Activated CD4-positive, alpha-beta memory T cell treated with anti-CD3 and anti-CD28 coated beads for 36 hours (primary cell): ENCODE results near the gene SLC35B3. TPM values are rescaled to one million over a fixed set of nuclear protein-coding genes. Genes with fewer than 3 reads are reported as not detected.
"Not testable (repeated sequence)": the region's sequence is repeated elsewhere in the genome, so short reads cannot be mapped to it uniquely, and the experiment has no call there.

Source experiments
- CTCF ChIA-PET: fragments of 350-600 bp; sonication (Branson Sonifier 250); formaldehyde crosslinking; loops from one replicate; lab custom pipeline; 2021; ENCODE audit warnings: antibody characterized with exemption, inconsistent platforms; lab: Charles Lee
- POLR2A ChIA-PET: fragments of 350-600 bp; sonication (Branson Sonifier 250); formaldehyde crosslinking; loops from one replicate; lab custom pipeline; 2021; ENCODE audit warnings: antibody characterized with exemption; lab: Charles Lee
- DNase-seq: peaks from one replicate; pipeline ENCODE4 v3.0.0-alpha.2; 2020
- H3K27ac Mint-ChIP-seq: one replicate; pipeline ENCODE4 v1.8.0; 2021; ENCODE audit warnings: mixed read lengths
- H3K27me3 Mint-ChIP-seq: one replicate; pipeline ENCODE4 v1.8.0; 2021; ENCODE audit warnings: mixed read lengths
- H3K36me3 Mint-ChIP-seq: one replicate; pipeline ENCODE4 v1.8.0; 2021; ENCODE audit warnings: mixed read lengths
- H3K4me1 Mint-ChIP-seq: one replicate; pipeline ENCODE4 v1.8.0; 2021; ENCODE audit warnings: low read depth, mixed read lengths
- H3K4me3 Mint-ChIP-seq: one replicate; pipeline ENCODE4 v1.8.0; 2021; ENCODE audit warnings: mild to moderate bottlenecking, mixed read lengths
- H3K9me3 Mint-ChIP-seq: one replicate; pipeline ENCODE4 v1.8.0; 2021; ENCODE audit warnings: mixed read lengths
- intact Hi-C: fragments of 100-400 bp; cut with micrococcal nuclease; formaldehyde crosslinking; loops from one replicate; pipeline ENCODE4 v1.15.1; 2023
- total RNA-seq, 2 experiments: library from RNA; stranded (reverse); gene quantifications; one replicate each; pipeline ENCODE4 v1.2.3, GENCODE V29; 2021

Gene SLC35B3
- total RNA-seq: 1 to 10 TPM; 7.6 to 7.9 TPM

DNA sequence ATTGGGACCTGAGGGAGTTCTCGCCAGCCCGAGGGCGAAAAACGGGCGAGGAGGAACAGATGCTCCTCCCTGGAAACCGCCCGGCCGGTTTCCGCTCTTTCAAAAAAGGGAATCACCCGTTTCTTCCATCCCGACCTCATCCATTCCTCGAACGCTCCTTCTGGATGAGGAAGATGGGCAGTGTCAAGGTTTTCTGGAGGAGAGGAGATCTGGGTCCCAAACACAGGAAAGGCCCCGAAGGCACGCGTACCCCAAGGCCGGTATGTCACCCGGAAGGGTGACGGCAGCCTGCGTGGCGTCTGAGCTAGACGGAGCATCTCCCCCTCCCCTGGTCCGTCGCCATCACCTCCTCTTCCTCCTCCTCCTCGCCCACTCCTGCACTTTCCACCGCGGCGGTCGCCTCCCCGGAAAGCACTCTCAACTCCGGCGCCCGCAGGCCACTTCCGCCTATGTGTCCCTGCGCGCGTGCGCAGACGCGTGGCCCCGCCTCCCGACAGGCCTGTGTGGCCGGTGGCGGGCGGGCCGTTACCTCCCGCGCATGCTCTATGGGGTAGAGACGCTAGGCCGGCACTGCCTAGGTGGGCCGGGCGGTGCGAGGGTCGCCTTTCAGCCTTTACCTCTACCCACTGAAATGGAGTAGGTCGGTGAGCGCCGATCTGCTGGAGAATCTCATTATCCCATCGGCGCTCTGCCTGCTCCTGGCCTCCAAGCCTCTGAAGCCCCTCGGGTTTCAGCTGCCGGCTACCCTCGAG is at the start of gene SLC35B3:
Gene SLC35B3, minus strand, starts transcription at position 453 of the 752 bp plus-strand sequence.
- Mint-ChIP-seq H3K36me3 (peaks cover 4% of the 10 kb centered on the region), H3K9me3 (no peaks in the 10 kb centered on the region), H3K27ac (peak within 1 kb of the TSS; percentile 96), H3K27me3 (no peaks in the 10 kb centered on the region), H3K4me1 (peaks cover 28% of the 10 kb centered on the region), H3K4me3 (peak within 1 kb of the TSS; percentile 93)
- CTCF ChIA-PET: no interaction called here
- intact Hi-C loops: loop anchor here (1.0 to 10.0 kb wide), 3 partner anchors 333 to 840 kb away; partner anchors contain the start of genes BLOC1S5, EEF1E1 and SNRNP48
- POLR2A ChIA-PET: no interaction called here
- DNase-seq: peak; percentile 98

DNA sequence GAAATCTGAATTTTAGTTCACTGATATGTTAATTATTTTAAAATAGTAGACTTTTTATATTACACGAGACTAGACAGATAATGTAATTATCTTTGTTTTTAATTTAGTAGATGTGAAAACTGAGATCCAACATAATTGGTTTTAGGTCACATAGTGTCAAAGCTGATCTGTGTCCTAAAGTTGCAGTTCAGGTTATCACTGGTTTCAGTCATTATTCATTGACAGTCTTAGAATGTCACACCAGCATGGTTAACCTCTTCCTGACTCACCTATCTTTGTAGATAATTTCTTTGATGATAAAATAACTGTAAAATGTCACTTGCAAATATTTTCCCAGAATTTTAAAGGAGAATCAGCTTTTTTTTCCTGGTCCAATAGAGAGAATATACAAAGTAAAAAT is 48.3 kb upstream of the SLC35B3 start:
- Mint-ChIP-seq H3K4me3 (no peak overlapping the region), H3K4me1 (no peaks in the 10 kb centered on the region), H3K36me3 (no peaks in the 10 kb centered on the region), H3K27ac (no peak overlapping the region), H3K27me3 (peaks cover 6% of the 10 kb centered on the region), H3K9me3 (no peaks in the 10 kb centered on the region)
- CTCF ChIA-PET: no interaction called here
- POLR2A ChIA-PET: no interaction called here
- intact Hi-C loops: no loop called here
- no peak for DNase-seq

DNA sequence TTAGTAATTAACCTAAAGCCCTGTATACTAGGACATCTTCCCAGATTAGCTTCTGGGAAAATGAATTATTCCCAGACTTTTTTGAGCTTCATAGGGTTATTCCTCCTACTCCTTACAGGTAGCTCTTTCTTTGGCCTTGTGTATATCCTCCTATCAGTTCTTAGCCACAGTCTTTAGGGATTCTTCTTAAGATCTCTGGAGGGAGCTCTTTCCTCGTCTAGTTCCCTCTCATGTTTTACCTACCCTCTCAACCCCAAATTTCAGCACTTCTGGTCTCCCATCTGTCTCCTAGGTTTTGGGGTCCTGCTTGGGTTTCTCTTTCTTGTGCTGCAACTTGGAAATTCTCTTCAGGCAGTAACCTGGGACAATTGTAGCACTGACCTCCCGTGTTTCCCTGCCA is 46.4 kb upstream of the SLC35B3 start:
- Mint-ChIP-seq H3K9me3 (peaks cover 2% of the 10 kb centered on the region), H3K27me3 (peaks cover 6% of the 10 kb centered on the region), H3K4me3 (no peak overlapping the region), H3K27ac (no peak overlapping the region), H3K36me3 (no peaks in the 10 kb centered on the region), H3K4me1 (no peaks in the 10 kb centered on the region)
- POLR2A ChIA-PET: no interaction called here
- DNase-seq: no peak
- CTCF ChIA-PET: interaction anchor here (0.9 kb wide), 1 partner anchor 12 kb away, joined by 3 read pairs; no protein-coding TSS in a partner anchor
- intact Hi-C loops: no loop called here

DNA sequence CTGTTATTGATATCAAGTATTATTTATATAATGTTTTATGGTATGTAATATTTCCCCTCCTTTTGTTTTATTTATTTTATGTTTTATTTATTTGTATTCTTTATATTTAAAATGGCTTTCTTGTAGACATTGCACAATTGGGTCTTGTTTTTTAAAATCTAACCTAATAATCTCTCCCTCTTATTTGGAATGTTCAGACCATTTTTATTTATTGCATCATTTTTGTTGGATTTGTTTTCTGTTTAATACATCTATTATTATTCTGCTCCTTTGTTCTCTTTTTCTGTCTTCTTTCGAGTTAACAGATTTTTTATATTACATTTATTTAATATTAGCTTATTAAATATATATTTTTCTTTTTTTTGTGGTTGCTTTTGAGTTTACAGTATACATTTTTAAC is 43.1 kb upstream of the SLC35B3 start:
- no peak overlapping the region for H3K27ac Mint-ChIP-seq
- H3K36me3 Mint-ChIP-seq: no peaks in the 10 kb centered on the region
- H3K4me3 Mint-ChIP-seq: no peak overlapping the region
- ChIA-PET POLR2A (no interaction called here), CTCF (no interaction called here)
- peaks cover 2% of the 10 kb centered on the region for H3K9me3 Mint-ChIP-seq
- intact Hi-C loops: no loop called here
- H3K4me1 Mint-ChIP-seq: no peaks in the 10 kb centered on the region
- peaks cover 5% of the 10 kb centered on the region for H3K27me3 Mint-ChIP-seq
- DNase-seq: no peak

DNA sequence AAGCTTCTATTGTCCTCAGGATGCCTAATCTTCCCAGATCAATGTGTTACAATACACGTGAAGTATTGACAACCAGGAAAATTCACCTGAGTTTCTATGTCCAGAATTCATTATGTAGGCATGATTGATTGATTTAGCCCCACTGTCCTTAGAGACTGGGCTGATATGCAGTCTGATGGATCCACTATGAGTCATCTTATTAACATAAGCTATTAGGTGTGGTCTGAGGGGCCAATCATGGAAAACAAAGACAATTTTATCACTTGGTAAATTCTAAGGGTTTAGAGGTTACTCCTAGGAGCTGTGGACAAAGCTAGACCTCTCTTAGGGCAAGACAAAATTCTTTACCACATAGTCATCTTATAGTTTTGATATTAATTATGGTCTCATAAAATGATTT is 41.3 kb upstream of the SLC35B3 start:
- POLR2A ChIA-PET: no interaction called here
- intact Hi-C loops: no loop called here
- Mint-ChIP-seq H3K27me3 (peaks cover under 1% of the 10 kb centered on the region), H3K27ac (no peak overlapping the region), H3K4me1 (no peaks in the 10 kb centered on the region), H3K4me3 (no peak overlapping the region), H3K9me3 (peaks cover 2% of the 10 kb centered on the region), H3K36me3 (no peaks in the 10 kb centered on the region)
- CTCF ChIA-PET: no interaction called here
- DNase-seq: no peak

DNA sequence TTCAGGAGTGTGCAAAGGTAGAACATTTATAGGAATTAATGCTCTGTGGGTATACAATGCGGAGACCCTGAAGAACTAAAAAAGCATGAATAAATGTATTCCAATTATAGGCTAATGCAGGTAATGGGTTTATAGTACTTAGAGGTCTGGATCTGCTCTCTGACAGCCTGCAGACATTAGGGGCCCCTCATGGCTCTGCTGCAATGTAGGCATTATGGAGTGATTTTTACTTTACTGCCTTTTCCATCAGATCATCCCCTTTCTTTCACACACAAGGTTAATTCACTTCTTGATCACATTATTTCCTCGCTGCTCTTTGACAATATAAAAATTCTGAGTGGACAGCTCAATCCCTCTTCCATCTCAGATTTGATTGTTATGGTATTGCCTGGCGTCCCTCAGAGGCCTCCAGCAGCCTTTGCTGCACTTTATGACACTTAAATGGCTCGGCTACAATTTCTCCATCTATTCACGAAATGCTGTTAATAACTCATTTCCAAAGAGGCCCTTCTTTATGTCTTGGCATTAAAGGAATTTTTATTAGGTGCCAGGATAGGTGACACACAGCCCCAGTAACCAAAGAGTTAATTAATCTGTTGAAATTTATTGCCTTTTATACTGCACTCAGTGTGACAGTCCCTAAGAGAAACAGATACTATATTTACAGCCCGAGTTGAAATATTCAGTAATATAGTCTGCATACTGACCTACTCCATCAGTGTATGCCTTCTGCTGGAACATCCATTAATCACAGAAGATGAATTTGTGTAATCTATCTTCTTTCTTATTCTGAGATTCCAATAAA is 33.4 kb upstream of the SLC35B3 start:
- Mint-ChIP-seq H3K27ac (no peak overlapping the region), H3K4me3 (no peak overlapping the region), H3K9me3 (no peaks in the 10 kb centered on the region), H3K4me1 (no peaks in the 10 kb centered on the region), H3K36me3 (no peaks in the 10 kb centered on the region), H3K27me3 (no peaks in the 10 kb centered on the region)
- no peak for DNase-seq
- ChIA-PET POLR2A (no interaction called here), CTCF (no interaction called here)
- intact Hi-C loops: no loop called here

DNA sequence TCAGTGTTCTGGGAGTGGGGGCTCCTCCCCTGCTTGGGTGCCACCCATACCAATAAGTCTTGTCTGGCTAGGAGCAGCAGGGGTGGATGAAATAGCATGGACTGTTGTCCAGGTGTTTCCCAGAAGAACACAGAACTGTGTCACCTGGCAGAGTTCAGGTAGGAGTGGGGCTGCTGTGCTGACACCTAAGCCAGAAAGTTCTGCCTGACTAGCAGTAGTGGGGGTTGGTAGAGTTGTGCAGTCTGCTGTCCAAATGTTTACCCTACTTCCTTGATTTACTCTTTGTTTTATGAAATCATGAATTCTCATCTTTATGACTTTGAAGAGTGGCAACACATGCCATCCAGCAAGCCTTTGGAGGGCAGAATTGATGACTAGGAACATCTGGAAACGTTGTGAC is 27.3 kb upstream of the SLC35B3 start:
- no peak overlapping the region for H3K4me3 Mint-ChIP-seq
- ChIA-PET CTCF (no interaction called here), POLR2A (no interaction called here)

DNA sequence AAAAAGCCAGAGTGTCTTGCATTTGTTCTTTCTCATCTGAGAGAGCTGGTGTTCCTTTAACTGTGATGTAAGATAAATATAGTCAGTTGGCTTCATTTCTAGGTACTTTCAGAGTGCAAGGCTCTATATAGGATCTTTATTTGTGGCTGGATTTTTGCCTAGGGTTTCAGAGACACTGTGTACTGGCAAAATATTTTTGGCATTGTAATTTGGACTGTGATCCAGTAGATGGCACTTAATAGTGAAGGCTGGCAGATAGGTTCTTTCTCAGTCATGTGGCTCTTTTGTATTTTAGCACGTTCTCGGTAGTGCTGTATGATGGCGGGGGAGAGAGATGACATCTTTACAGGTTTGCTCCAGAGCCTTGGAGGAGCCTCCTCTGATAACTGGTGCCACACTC is 26.8 kb upstream of the SLC35B3 start:
- H3K36me3 Mint-ChIP-seq: peaks cover 5% of the 10 kb centered on the region
- peaks cover 11% of the 10 kb centered on the region for H3K9me3 Mint-ChIP-seq
- DNase-seq: no peak
- no peak overlapping the region for H3K4me3 Mint-ChIP-seq
- no peaks in the 10 kb centered on the region for H3K4me1 Mint-ChIP-seq
- intact Hi-C loops: no loop called here
- CTCF ChIA-PET: no interaction called here
- H3K27me3 Mint-ChIP-seq: peaks cover 2% of the 10 kb centered on the region
- POLR2A ChIA-PET: no interaction called here
- H3K27ac Mint-ChIP-seq: no peak overlapping the region

More for the DNA sequence above, 27.3 kb upstream of the SLC35B3 start:
- Mint-ChIP-seq H3K36me3 (peaks cover 5% of the 10 kb centered on the region), H3K4me1 (no peaks in the 10 kb centered on the region), H3K9me3 (peaks cover 11% of the 10 kb centered on the region), H3K27ac (no peak overlapping the region), H3K27me3 (peaks cover under 1% of the 10 kb centered on the region)
- intact Hi-C loops: no loop called here
- DNase-seq: no peak

DNA sequence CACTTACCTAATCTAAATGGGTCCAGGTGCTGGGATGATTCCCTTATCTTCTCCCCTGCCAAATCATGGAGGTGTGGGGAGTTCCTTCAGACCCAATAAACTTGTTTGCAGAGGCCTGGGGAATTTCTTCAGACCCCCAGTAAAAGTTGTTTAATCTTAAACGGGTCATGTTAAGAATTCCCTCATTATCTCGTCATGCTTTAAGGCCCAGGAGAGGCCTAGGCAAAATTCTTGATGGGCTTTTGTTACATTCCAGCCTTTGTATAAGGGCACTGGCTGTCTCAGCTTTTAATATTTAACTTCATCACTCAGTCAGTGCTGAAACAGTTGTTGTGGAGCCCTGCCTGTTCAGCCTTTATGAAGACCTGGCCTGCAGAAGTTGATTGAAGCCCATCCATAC is 11.0 kb upstream of the SLC35B3 start:
- Mint-ChIP-seq H3K4me3 (no peak overlapping the region), H3K4me1 (no peaks in the 10 kb centered on the region), H3K27ac (no peak overlapping the region), H3K9me3 (no peaks in the 10 kb centered on the region), H3K27me3 (no peaks in the 10 kb centered on the region), H3K36me3 (no peaks in the 10 kb centered on the region)
- POLR2A ChIA-PET: no interaction called here
- intact Hi-C loops: no loop called here
- DNase-seq: no peak
- CTCF ChIA-PET: no interaction called here

DNA sequence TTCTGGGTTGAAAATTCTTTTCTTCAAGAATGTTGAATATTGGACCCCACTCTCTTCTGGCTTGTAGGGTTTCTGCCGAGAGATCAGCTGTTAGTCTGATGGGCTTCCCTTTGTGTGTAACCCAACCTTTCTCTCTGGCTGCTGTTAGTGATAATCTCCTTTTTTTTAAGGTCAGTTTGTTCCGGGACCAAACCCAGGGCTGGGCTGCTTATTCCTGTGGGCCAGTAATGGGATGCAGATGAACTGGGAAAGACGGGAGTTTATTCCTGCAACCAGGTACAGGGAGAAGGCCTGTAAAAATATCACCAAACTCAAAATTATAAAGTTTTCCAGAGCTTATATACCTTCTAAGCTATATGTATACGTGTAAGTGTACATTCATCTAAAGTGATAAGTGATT is 10.6 kb upstream of the SLC35B3 start:
- H3K9me3 Mint-ChIP-seq, H3K36me3 Mint-ChIP-seq, H3K27ac Mint-ChIP-seq, intact Hi-C loops, CTCF ChIA-PET, DNase-seq, POLR2A ChIA-PET, H3K4me1 Mint-ChIP-seq, H3K27me3 Mint-ChIP-seq, H3K4me3 Mint-ChIP-seq: not testable (repeated sequence)

DNA sequence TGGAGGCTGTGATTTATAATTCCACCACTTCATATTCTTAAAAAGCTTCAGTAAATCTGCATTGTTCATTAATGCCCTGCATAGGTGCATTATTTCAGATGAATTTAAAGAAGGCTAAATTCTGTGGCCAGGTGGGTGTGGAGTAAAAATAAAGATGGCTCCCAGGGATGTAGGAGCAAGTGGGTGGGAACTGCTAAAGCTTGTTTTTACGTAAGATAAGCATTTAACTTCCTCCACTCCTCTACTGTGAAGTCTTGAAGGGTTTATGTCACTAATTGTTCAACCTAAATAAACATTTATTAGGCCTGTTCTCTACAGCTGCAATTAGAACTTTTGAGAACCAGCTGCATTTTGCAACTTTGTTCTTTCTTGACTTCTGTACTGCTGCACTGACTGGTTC is 6.8 kb upstream of the SLC35B3 start:
- intact Hi-C loops: no loop called here
- H3K4me1 Mint-ChIP-seq: no peaks in the 10 kb centered on the region
- no peaks in the 10 kb centered on the region for H3K36me3 Mint-ChIP-seq
- DNase-seq: no peak
- POLR2A ChIA-PET: no interaction called here
- H3K9me3 Mint-ChIP-seq: no peaks in the 10 kb centered on the region
- CTCF ChIA-PET: no interaction called here
- no peaks in the 10 kb centered on the region for H3K27me3 Mint-ChIP-seq
- no peak overlapping the region for H3K4me3 Mint-ChIP-seq
- no peak overlapping the region for H3K27ac Mint-ChIP-seq

DNA sequence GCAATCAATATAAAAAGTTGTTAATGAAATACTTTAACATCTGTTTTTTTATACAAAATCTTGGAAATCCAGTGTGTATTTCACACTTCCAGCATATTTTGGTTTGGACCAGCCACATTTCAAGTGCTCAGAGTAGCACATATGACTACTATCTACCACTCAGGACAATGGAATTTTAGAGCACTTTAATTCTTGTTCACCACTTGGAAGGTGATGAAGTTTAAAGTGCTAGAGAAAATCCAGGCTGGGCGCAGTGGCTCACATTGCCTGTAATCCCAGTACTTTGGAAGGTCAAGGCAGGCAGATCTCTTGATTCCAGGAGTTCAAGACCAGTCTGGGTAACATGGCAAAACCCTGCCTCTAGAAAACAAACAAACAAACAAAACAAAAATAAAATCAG is 6.1 kb upstream of the SLC35B3 start:
- ChIA-PET CTCF (no interaction called here), POLR2A (no interaction called here)
- intact Hi-C loops: no loop called here
- H3K4me3 Mint-ChIP-seq: no peak overlapping the region
- H3K27ac Mint-ChIP-seq: no peak overlapping the region
- no peaks in the 10 kb centered on the region for H3K36me3 Mint-ChIP-seq
- H3K27me3 Mint-ChIP-seq: no peaks in the 10 kb centered on the region
- H3K9me3 Mint-ChIP-seq: no peaks in the 10 kb centered on the region
- H3K4me1 Mint-ChIP-seq: peaks cover under 1% of the 10 kb centered on the region
- no peak for DNase-seq
